WTC11 (cell line): ENCODE results near the gene ROPN1. TPM values are rescaled to one million over a fixed set of nuclear protein-coding genes. Genes with fewer than 3 reads are reported as not detected.

Source experiments
- ATAC-seq: fragments of 200-7000 bp; cut with Tn5 transposase; 2 replicates; pipeline ENCODE4 v1.10.0; 2021; ENCODE audit warnings: mild to moderate bottlenecking, moderate library complexity
- CTCF ChIA-PET: fragments of 300-600 bp; sonication (Branson Sonifier 250); formaldehyde crosslinking; loops from one replicate; lab custom pipeline; 2021; ENCODE audit warnings: antibody characterized with exemption; lab: Charles Lee
- POLR2A ChIA-PET: fragments of 350-600 bp; sonication (Branson Sonifier 250); formaldehyde crosslinking; loops from one replicate; lab custom pipeline; 2021; ENCODE audit warnings: antibody characterized with exemption; lab: Charles Lee
- DNase-seq: peaks from one replicate; pipeline ENCODE4 v3.0.0; 2021; ENCODE audit warnings: low spot score
- H3K27ac Mint-ChIP-seq: 2 replicates; pipeline ENCODE4 v1.8.0; 2021; ENCODE audit warnings: mixed read lengths
- H3K27me3 Mint-ChIP-seq: 2 replicates; pipeline ENCODE4 v1.8.0; 2021; ENCODE audit warnings: low read depth, mild to moderate bottlenecking, moderate library complexity, mixed read lengths
- H3K36me3 Mint-ChIP-seq: 2 replicates; pipeline ENCODE4 v1.8.0; 2021; ENCODE audit warnings: mixed read lengths
- H3K4me1 Mint-ChIP-seq: 2 replicates; pipeline ENCODE4 v1.8.0; 2022; ENCODE audit warnings: mixed read lengths
- H3K4me3 Mint-ChIP-seq: 2 replicates; pipeline ENCODE4 v1.8.0; 2021; ENCODE audit warnings: mild to moderate bottlenecking, moderate library complexity, mixed read lengths
- H3K9me3 Mint-ChIP-seq: 2 replicates; pipeline ENCODE4 v1.8.0; 2021; ENCODE audit warnings: mixed read lengths
- CTCF ChIP-seq: fragments of 200-600 bp; IDR thresholded peaks from 2 replicates; pipeline ENCODE4 v1.8.0; 2022; ENCODE audit warnings: antibody characterized with exemption
- FOXK1 ChIP-seq: sonication (generic); formaldehyde crosslinking; IDR thresholded peaks from 2 replicates; pipeline ENCODE4 v1.8.0; 2022; ENCODE audit warnings: mild to moderate bottlenecking, moderate library complexity, missing genetic modification reagents
- GTF2I ChIP-seq: fragments of 250-450 bp; sonication (Bioruptor Pico); conservative IDR thresholded peaks from 2 replicates; pipeline ENCODE4 v1.4.0; 2021; ENCODE audit warnings: mild to moderate bottlenecking
- IRF1 ChIP-seq: sonication (generic); formaldehyde crosslinking; IDR thresholded peaks from 2 replicates; pipeline ENCODE4 v1.8.0; 2023; ENCODE audit warnings: missing genetic modification reagents
- MAX ChIP-seq: sonication (generic); formaldehyde crosslinking; IDR thresholded peaks from 2 replicates; pipeline ENCODE4 v1.8.0; 2022; ENCODE audit warnings: mild to moderate bottlenecking, missing genetic modification reagents
- PRDM15 ChIP-seq: sonication (generic); formaldehyde crosslinking; IDR thresholded peaks from 2 replicates; pipeline ENCODE4 v1.8.0; 2022; ENCODE audit warnings: missing genetic modification reagents
- SP1 ChIP-seq: sonication (generic); formaldehyde crosslinking; conservative IDR thresholded peaks from 2 replicates; pipeline ENCODE4 v1.8.1; 2022; ENCODE audit warnings: missing genetic modification reagents
- USF2 ChIP-seq: sonication (generic); formaldehyde crosslinking; IDR thresholded peaks from 2 replicates; pipeline ENCODE4 v1.8.1; 2023; ENCODE audit warnings: mild to moderate bottlenecking, missing genetic modification reagents, moderate library complexity
- ZNF396 ChIP-seq: fragments of 250-450 bp; sonication (Bioruptor Pico); IDR thresholded peaks from 2 replicates; pipeline ENCODE4 v1.8.0; 2021; ENCODE audit warnings: mild to moderate bottlenecking, moderate library complexity, borderline replicate concordance
- ZNF512 ChIP-seq: sonication (generic); formaldehyde crosslinking; IDR thresholded peaks from 2 replicates; pipeline ENCODE4 v1.8.1; 2022; ENCODE audit warnings: missing genetic modification reagents, borderline replicate concordance
- ZNF671 ChIP-seq: fragments of 250-450 bp; sonication (Bioruptor Pico); IDR thresholded peaks from 2 replicates; pipeline ENCODE4 v1.8.0; 2021; ENCODE audit warnings: mild to moderate bottlenecking
- total RNA-seq: library from RNA; stranded (reverse); gene quantifications from 3 replicates; pipeline ENCODE4 v1.2.3, GENCODE V29; 2021

The ROPN1 gene
- total RNA-seq, 1 experiment from 2014 or later: not detected

GRCh38 chr3:123948449-123948848 is 43.5 kb downstream of the ROPN1 start:
- no peaks in the 10 kb centered on the region for H3K4me1 Mint-ChIP-seq
- no peaks in the 10 kb centered on the region for H3K27me3 Mint-ChIP-seq
- no peaks in the 10 kb centered on the region for H3K9me3 Mint-ChIP-seq
- H3K27ac Mint-ChIP-seq: no peak overlapping the region
- DNase-seq (no peak), ATAC-seq (no peak)
- no peak overlapping the region for H3K4me3 Mint-ChIP-seq
- peaks cover 63% of the 10 kb centered on the region for H3K36me3 Mint-ChIP-seq
- ChIA-PET CTCF (no interaction called here), POLR2A (interaction anchor here (1.0 kb wide), 1 partner anchor 13 kb away, joined by 3 read pairs; the partner anchor contains the start of gene CCDC14)
- TF ChIP-seq SP1 (no peak), CTCF (no peak), FOXK1 (CRISPR knock-in tag) (no peak), PRDM15 (CRISPR knock-in tag) (no peak), GTF2I (CRISPR knock-in tag) (no peak), IRF1 (CRISPR knock-in tag) (no peak), ZNF671 (CRISPR knock-in tag) (no peak), MAX (CRISPR knock-in tag) (no peak), ZNF396 (CRISPR knock-in tag) (no peak)

GRCh38 chr3:123947482-123947881 is 44.4 kb downstream of the ROPN1 start:
- peaks cover 61% of the 10 kb centered on the region for H3K36me3 Mint-ChIP-seq
- POLR2A ChIA-PET: interaction anchor here (1.6 kb wide), 1 partner anchor 13 kb away, joined by 4 read pairs; the partner anchor contains the start of gene CCDC14
- DNase-seq: no peak
- ATAC-seq: no peak
- no peak for TF ChIP-seq CTCF
- TF ChIP-seq USF2 (CRISPR knock-in tag): no peak
- TF ChIP-seq ZNF512 (CRISPR knock-in tag): no peak
- TF ChIP-seq, all 79 proteins: peak for 0
- Mint-ChIP-seq H3K4me1 (no peaks in the 10 kb centered on the region), H3K4me3 (no peak overlapping the region), H3K27ac (no peak overlapping the region), H3K9me3 (no peaks in the 10 kb centered on the region), H3K27me3 (no peaks in the 10 kb centered on the region)
- CTCF ChIA-PET: no interaction called here
